Endothelial cell of umbilical vein (primary cell): Measurements from ENCODE around the gene PPP6R1.

Source experiments
- EZH2 ChIP-seq: IDR thresholded peaks from 2 replicates; pipeline ENCODE4 v1.6.1; 2012; ENCODE audit warnings: borderline replicate concordance, low read depth, mild to moderate bottlenecking, moderate library complexity, low read length, inconsistent platforms; ENCODE audit not compliant: severe bottlenecking
- JUN ChIP-seq: IDR thresholded peaks from 2 replicates; pipeline ENCODE4 v1.6.1; 2011; ENCODE audit warnings: borderline replicate concordance, low read depth; ENCODE audit not compliant: insufficient read length, insufficient read depth
- POLR2AphosphoS5 ChIP-seq: IDR thresholded peaks from 2 replicates; pipeline ENCODE4 v1.6.1; 2012; ENCODE audit warnings: low read depth, mild to moderate bottlenecking, control low read depth, low read length, moderate library complexity; ENCODE audit not compliant: insufficient read depth
- TF ChIP-seq, protein P1 (sequence below), 2 donors: IDR thresholded peaks; 1 replicate in 1 of 2; 2 replicates in 1 of 2; pipeline ENCODE4 v1.5.1; 2011; ENCODE audit warnings: low read length in 2 of 2, mild to moderate bottlenecking in 2 of 2, moderate library complexity in 2 of 2, control low read depth in 1 of 2, inconsistent platforms in 1 of 2, low read depth in 1 of 2; ENCODE audit not compliant: insufficient read depth in 1 of 2; ENCODE audit errors: extremely low read depth in 1 of 2

DNA sequence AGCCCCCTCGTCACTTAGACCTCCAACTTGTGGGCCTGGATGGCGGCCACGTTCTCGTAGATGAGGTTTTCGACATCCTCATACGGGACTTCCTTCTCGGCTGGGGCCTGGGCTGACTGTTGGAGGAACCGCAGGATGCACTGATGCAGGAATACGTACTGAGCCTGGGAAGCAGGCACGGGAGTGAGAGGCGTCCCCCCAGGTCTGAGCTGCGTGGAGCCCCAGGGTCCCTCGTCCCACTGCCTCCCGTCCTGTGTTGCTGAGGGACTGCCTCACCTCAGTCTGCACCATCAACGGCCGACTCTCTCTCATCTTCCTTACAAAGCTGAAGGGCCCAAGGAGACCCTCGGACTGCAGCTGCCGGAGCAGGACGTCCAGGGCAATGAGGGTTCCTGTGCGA lies 77.1 kb downstream of the PPP6R1 start:
- TF ChIP-seq, protein P1, sequence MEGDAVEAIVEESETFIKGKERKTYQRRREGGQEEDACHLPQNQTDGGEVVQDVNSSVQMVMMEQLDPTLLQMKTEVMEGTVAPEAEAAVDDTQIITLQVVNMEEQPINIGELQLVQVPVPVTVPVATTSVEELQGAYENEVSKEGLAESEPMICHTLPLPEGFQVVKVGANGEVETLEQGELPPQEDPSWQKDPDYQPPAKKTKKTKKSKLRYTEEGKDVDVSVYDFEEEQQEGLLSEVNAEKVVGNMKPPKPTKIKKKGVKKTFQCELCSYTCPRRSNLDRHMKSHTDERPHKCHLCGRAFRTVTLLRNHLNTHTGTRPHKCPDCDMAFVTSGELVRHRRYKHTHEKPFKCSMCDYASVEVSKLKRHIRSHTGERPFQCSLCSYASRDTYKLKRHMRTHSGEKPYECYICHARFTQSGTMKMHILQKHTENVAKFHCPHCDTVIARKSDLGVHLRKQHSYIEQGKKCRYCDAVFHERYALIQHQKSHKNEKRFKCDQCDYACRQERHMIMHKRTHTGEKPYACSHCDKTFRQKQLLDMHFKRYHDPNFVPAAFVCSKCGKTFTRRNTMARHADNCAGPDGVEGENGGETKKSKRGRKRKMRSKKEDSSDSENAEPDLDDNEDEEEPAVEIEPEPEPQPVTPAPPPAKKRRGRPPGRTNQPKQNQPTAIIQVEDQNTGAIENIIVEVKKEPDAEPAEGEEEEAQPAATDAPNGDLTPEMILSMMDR (IDR thresholded peaks at IDR 0.05; ENCODE audit: extremely low read depth in 1 of 2, insufficient read depth in 1 of 2, low read depth in 1 of 2, low read length in 2 of 2), result no peak
- TF ChIP-seq JUN (no peak), POLR2AphosphoS5 (no peak), EZH2 (no peak)
